Germinal center (tissue), 1 donor: ENCODE results near the gene TNKS1BP1.
"Not testable (repeated sequence)": the region's sequence is repeated elsewhere in the genome, so short reads cannot be mapped to it uniquely, and the experiment has no call there.

Source experiments
- DNase-seq: peaks from one replicate; pipeline ENCODE4 v3.0.0; 2012; ENCODE audit warnings: mixed read lengths, low spot score

Gene TNKS1BP1, protein sequence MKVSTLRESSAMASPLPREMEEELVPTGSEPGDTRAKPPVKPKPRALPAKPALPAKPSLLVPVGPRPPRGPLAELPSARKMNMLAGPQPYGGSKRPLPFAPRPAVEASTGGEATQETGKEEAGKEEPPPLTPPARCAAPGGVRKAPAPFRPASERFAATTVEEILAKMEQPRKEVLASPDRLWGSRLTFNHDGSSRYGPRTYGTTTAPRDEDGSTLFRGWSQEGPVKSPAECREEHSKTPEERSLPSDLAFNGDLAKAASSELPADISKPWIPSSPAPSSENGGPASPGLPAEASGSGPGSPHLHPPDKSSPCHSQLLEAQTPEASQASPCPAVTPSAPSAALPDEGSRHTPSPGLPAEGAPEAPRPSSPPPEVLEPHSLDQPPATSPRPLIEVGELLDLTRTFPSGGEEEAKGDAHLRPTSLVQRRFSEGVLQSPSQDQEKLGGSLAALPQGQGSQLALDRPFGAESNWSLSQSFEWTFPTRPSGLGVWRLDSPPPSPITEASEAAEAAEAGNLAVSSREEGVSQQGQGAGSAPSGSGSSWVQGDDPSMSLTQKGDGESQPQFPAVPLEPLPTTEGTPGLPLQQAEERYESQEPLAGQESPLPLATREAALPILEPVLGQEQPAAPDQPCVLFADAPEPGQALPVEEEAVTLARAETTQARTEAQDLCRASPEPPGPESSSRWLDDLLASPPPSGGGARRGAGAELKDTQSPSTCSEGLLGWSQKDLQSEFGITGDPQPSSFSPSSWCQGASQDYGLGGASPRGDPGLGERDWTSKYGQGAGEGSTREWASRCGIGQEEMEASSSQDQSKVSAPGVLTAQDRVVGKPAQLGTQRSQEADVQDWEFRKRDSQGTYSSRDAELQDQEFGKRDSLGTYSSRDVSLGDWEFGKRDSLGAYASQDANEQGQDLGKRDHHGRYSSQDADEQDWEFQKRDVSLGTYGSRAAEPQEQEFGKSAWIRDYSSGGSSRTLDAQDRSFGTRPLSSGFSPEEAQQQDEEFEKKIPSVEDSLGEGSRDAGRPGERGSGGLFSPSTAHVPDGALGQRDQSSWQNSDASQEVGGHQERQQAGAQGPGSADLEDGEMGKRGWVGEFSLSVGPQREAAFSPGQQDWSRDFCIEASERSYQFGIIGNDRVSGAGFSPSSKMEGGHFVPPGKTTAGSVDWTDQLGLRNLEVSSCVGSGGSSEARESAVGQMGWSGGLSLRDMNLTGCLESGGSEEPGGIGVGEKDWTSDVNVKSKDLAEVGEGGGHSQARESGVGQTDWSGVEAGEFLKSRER (N-terminal part only)

DNA sequence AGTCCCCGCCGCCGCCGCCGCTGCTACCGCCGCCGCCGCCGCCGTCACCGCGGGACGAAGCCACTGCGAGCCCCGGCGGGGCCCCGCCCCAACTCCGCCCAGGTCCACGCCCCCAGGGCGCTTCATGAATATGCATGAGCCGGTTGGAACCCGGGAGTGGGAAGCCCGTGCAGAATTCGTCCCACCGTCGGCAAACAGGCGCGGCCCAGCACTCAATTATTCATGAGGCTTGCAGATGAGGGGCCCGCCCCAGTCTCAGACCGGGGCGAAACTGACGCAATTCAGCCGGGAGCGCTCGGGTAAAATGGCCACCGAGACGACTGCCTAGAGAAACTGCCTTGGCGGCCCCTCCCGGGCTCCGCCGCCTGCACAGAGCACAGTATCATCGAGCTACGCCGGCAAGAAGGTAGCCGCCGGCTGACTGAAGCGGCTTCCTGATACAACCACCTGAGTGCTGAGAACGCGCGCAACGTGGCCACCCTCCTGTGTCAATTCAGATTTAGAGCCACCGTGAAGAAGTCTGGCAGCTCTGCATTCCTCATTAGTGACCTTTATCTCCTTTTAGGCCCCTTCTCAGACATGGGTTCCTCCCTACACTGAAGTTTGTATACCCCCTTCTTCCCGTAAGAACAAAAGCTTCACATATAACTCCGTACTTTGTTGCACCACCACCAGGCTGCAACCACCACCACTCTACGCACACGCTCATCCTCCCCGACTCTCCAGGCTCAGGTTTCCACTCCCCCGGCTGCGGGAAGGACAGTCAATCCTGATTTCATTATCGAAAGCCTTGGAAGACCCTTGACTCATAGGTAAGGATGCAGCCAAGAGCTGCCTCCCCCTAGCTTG, at the start of gene TNKS1BP1:
Gene TNKS1BP1 (minus strand): TSS at position 67 of the 849 bp plus-strand sequence. CDS start 3,067 bp downstream, outside the sequence.
- DNase-seq, result peak; percentile 94

- DNase-seq, result no peak
Measured at GRCh38 chr11:57373146-57373545, 48.4 kb upstream of the TNKS1BP1 start.

GRCh38 chr11:57370941-57371340, 46.2 kb upstream of the TNKS1BP1 start:
- DNase-seq, result no peak

DNA sequence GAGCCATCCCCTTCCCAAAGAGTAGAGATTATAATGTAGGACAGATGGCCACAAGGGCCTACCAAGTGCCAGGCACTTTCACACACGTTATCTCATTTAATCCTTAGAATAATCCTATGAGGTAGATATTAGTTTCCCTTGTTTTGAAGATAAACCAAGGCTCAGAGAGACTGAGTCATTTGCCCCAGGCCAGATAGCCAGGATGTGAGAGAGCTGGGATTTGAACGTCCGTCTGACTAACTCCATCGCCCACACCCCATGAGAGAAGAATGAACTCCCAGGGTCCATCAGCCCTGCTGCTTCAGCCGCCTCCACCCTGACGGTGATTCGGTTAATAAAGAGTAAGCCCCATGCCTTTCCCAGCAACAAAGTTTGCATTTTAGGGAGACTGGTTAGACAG, 45.5 kb upstream of the TNKS1BP1 start:
- no peak for DNase-seq

DNA sequence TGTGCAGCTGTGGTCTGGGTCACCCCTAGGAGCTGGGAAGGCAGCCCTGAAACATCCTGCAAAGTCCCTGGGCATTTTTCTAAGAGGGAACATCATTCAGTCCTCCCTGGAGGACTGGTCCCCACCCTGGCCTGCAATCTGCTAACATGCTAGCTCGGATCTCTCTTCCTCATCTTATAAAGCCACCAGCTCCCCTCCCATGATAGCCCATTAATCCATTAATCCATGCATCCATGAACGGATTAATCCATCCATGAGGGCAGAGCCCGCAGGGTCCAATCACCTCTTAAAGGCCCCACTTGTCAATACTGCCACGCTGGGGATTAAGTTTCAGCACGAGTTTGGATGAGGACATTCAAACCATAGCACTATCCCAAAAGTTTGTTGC, 44.1 kb upstream of the TNKS1BP1 start:
- DNase-seq, result no peak

- no peak for DNase-seq
Measured at GRCh38 chr11:57368106-57368844, 43.5 kb upstream of the TNKS1BP1 start.

GRCh38 chr11:57364851-57365660, 40.3 kb upstream of the TNKS1BP1 start:
- no peak for DNase-seq

DNA sequence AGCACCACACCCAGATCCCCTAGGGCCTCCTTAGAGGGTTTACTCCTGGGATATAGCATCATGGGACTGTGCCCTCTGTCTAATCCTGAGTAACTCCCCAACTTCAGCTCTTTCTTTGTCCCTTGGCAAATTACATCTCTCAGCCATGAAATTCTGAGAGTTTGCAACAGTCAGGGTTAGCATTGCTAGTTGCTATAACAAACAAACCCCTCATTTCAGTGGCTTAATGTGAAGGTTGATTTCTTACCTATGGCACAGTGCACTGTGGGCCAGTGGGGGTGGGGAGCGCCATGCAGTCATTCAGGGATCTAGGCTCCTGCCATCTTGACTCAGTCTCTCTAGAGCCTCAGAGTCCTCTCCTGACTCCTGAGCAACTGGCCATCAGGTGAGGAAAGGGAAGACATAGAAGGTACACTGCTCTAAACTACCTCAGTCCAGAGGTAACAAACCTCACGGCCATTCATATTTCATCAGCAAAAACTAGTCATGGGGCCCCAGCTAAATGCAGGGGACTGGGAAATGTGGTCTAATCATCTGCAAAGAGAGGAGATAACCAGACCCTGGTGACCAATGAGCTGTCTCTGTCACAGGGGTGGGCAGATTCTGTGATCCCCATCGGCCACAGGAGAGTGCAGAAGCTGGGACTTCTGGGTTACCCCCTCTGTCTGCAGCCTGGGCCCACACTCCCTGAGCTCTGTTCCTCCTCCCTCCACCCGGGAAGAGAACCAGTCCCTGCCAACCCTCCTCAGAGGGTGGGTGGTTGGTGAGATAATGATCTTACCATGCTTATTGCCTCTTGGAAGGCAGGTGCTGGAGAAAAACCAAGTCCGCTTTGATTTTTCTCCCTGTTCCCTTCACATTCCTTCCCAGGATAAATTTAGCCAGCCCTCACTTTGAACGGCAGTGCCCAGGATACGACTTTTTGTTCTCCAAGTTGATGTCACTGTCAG, 38.7 kb upstream of the TNKS1BP1 start:
- DNase-seq, result no peak

- DNase-seq, result no peak
Measured at GRCh38 chr11:57361926-57362325, 37.2 kb upstream of the TNKS1BP1 start.

GRCh38 chr11:57361420-57361819, 36.7 kb upstream of the TNKS1BP1 start:
- not testable (repeated sequence) for DNase-seq

- DNase-seq, result no peak
Measured at GRCh38 chr11:57360991-57361390, 36.2 kb upstream of the TNKS1BP1 start.

DNA sequence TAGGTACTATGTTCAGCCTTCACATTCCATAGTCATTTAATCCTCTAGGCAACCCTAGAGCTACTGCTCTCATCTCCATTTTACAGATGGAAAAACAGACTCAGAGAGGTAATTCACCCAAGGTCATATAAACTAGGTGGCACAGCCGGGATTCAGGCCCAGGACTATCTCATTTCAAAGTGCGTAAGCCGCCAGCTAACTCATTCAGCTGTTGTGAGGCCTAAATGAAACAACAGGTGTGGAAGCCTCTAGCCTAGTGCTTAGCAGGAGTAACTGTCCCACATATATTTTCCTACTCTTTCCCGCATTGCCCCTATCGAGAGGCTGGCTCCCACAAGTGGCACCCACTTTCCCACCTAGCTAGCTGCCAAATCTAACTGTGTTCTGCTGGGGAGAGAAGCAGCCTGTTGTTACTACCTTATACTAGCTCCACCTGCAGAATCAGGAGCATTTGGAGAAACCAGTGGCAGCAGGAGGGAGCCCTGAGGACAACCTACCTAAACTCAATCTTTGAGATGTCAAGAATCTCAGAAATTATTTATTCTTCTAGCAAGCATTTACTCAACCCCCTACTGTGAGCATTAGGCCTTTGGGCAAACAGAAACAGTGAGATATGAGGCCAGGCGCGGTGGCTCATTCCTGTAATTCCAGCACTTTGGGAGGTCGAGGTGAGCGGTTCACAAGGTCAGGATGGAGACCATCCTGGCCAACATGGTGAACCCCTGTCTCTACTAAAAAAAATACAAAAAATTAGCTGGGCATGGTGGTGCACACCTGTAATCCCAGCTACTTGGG, 35.3 kb upstream of the TNKS1BP1 start:
- no peak for DNase-seq

- DNase-seq, result no peak
Measured at GRCh38 chr11:57359396-57359795, 34.6 kb upstream of the TNKS1BP1 start.

- DNase-seq, result no peak
Measured at GRCh38 chr11:57358991-57359390, 34.2 kb upstream of the TNKS1BP1 start.

- DNase-seq, result no peak
Measured at GRCh38 chr11:57358543-57358961, 33.8 kb upstream of the TNKS1BP1 start.

DNA sequence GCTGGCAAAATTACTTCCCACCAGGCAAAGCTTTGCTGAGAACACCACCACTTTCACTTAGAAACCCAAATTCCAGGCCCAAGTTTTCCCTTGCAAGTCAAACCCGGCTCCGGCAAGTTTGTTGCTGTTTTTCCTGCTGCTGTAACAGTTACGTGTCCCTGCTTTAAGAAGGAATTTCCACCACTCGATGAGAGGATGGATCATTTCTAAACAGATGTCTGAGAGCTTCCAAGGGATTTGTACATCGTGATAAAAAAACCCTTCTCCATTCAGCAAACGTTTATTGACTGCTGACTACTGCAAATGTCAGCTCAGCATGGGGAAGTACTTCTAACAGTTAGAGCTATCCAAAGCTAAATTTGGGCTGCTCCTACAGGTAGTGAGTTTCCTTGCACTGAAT, 33.1 kb upstream of the TNKS1BP1 start:
- no peak for DNase-seq

GRCh38 chr11:57357310-57357709, 32.6 kb upstream of the TNKS1BP1 start:
- no peak for DNase-seq

GRCh38 chr11:57356268-57356667, 31.5 kb upstream of the TNKS1BP1 start:
- no peak for DNase-seq
